GM19351 (cell line): Measurements from ENCODE around the gene HOGA1.

Source experiments
- ATAC-seq: cut with Tn5 transposase; IDR thresholded peaks from one replicate; pipeline ENCODE4 v1.9.1; 2021; ENCODE audit warnings: mild to moderate bottlenecking, moderate library complexity; ENCODE audit not compliant: unreplicated experiment

Gene HOGA1

DNA sequence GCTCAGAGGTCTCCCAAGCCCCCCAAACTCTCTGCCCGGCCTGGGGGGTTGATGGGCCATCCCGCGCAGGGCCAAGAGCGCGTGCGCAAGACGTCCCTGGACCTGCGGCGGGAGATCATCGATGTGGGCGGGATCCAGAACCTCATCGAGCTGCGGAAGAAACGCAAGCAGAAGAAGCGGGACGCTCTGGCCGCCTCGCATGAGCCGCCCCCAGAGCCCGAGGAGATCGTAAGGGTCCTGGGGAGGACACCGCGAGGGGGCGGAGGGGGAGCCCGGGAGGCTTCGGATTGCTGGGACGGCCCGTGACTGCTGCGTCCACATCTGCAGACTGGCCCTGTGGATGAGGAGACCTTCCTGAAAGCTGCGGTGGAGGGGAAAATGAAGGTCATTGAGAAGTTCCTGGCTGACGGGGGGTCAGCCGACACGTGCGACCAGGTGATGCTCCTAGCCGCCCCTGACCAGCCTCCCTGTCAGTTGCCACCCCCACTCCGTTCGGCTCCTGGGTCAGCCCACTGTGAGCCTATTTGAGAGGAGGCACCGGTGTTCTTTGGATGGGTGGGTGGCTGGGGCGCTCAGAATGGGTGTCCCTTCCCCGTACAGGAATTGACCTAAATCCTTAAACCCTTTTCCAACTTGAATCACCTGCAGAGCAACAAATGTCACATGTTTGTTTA, 5.9 kb upstream of the HOGA1 start:
- ATAC-seq: no peak

GRCh38 chr10:97580421-97581367, 3.5 kb upstream of the HOGA1 start:
- no peak for ATAC-seq

DNA sequence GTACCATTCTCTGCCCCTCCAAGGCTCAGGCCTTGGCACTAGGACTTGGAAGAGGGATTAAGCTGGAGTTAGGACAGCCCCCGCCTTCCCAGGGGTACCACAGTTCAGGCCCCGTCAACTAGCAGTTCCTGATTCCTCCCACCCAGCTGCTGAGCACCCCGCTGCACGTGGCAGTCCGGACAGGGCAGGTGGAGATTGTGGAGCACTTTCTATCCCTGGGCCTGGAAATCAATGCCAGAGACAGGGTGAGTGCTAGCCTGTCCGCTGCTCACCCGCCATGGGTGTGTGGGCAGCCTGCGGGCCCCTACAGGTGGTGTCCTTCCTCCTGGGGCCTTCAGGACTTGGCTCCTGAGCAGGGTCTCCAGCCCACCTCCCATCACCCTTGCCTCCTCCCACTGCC, 2.0 kb upstream of the HOGA1 start:
- no peak for ATAC-seq

DNA sequence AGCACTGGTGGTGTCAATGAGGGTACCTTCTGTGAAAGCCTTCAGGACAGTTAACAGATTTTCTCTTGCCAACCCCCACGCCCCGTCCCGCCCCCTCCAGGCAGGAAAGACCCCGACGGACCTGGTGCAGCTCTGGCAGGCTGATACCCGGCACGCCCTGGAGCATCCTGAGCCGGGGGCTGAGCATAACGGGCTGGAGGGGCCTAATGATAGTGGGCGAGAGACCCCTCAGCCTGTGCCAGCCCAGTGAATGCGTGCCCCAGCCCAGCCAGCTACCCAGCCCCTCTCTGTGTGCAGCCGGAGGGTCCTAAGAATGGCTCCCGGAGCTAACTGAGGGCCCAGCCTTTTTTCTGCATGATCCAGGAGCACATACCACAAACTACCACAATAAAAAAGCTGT, 713 bp upstream of the HOGA1 start:
- ATAC-seq: no peak

- ATAC-seq: no peak
Observed at GRCh38 chr10:97584798-97585438, 729 bp downstream of the HOGA1 start.

- ATAC-seq: no peak
Observed at GRCh38 chr10:97585439-97585811, 1.2 kb downstream of the HOGA1 start.

DNA sequence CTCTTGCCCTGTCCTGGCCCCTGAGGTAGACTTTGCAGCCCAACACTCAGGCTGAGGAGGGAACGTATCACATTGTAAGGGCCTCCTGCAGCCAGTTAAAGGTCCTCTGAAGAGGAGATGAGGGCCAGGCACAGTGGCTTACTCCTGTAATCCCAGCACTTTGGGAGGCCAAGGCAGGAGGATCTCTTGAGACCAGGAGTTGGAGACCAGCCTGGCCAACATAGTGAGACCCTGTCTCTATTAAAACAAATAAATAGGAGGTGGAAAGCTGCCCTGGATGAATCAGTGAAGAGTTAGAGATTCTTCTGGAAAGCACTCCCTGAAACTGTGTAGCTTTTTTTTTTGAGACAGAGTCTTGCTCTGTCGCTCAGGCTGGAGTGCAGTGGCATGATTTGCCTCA, 3.0 kb downstream of the HOGA1 start:
- ATAC-seq: no peak

DNA sequence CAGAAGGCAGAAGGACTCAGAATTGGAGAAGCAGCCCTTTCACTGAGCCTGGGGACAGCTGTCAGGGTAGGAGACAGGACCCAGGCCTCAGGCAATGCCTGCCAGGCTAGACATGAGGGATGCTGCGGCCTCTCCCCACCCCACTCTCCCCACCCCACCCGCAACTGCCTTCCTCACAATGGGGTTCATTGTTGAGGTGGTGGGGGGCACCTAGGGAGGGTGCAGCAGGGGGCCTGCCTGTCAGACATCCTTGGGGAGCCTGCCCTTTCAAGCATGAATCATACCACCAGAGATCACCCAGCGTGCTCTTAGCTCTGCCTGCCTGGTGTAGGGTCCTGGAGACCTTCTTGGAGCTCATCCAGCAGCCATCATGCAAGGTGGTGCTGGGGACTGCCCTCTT, 5.3 kb downstream of the HOGA1 start, which contains the start of gene C10orf62:
C10orf62 (plus strand) TSS at position 243 of the 400 bp plus-strand sequence. CDS start 177 bp downstream, outside the sequence.
- ATAC-seq: no peak

DNA sequence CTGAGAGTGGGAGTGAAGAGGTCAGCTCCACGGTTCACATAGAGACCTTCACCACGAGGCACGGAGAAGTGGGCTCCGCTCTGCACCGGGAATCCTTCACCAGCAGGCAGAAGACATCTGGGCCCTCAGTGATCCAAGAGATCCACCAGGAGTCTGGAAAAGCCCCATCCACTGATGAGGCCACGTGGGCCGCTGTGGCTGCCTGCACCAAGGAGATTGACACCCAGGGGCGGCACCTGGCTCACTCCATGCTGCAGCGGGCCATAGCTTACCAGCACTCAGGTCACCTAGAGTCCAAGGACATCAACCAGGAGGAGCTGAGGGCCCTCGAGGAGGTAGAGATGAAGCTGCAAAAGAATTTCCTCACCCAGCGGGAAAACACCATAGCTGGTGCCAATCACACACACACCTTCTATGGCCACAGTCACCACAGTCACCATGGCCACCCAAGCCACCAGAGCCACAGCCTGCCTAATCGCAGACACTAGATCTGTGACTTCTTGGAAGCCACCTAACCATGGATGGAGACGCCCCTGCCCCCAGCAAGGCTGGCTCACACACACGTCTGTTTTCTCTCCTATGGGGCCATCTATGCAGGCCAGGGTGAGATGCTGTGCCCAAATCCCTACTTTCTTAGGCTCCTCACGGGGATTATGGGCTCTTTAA, 6.0 kb downstream of the HOGA1 start:
- no peak for ATAC-seq

- ATAC-seq: no peak
Observed at GRCh38 chr10:97590748-97591495, 6.7 kb downstream of the HOGA1 start.

- no peak for ATAC-seq
Observed at GRCh38 chr10:97593421-97593820, 9.2 kb downstream of the HOGA1 start.

DNA sequence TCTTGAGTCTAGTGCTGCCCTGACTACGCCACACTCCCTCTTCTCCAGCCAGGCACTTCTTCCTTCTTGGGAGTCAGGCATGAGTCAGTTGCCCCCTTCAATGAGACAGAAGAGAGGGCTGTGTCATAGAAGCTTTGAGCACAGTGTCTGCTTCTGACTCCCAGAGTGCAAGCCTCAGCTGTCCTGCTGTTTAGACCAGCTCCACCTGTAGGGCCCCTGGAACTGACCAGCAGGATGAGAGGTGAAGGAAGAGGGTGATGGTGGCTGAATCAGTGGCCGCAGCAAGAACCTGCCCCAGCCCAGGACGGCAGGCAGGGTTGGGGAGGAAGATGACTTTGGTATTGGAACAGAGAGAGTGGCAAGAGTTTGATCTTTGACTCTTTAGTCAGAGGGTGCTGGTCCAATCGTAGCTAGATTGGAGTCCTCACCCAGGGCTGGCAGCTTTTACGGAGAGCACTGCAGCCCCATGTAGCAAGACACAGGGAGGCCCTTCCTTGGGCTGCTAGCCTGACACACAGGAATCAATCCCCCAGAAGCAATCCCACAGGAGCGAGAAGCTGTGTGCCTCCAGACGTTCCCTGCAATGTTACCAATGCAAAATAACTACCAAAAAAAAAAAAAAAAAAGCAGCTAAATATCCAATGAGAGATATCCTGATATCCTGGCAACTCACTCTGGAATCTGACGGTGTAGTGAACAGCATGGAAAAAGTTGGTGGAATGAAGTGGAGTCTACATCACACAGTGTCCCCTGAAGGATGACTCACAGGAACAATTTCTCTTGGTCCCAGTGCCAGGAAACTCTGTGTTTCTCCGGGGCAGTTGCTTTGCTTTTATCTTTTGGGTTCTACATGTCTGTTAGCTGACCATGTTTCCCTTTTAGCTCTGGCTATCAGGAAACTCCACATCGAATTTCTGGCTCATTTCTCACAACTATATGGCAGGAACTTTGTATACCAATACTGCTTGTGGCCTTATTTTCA, 12.2 kb downstream of the HOGA1 start:
- no peak for ATAC-seq

GRCh38 chr10:97597778-97598177, 13.6 kb downstream of the HOGA1 start:
- ATAC-seq: no peak

DNA sequence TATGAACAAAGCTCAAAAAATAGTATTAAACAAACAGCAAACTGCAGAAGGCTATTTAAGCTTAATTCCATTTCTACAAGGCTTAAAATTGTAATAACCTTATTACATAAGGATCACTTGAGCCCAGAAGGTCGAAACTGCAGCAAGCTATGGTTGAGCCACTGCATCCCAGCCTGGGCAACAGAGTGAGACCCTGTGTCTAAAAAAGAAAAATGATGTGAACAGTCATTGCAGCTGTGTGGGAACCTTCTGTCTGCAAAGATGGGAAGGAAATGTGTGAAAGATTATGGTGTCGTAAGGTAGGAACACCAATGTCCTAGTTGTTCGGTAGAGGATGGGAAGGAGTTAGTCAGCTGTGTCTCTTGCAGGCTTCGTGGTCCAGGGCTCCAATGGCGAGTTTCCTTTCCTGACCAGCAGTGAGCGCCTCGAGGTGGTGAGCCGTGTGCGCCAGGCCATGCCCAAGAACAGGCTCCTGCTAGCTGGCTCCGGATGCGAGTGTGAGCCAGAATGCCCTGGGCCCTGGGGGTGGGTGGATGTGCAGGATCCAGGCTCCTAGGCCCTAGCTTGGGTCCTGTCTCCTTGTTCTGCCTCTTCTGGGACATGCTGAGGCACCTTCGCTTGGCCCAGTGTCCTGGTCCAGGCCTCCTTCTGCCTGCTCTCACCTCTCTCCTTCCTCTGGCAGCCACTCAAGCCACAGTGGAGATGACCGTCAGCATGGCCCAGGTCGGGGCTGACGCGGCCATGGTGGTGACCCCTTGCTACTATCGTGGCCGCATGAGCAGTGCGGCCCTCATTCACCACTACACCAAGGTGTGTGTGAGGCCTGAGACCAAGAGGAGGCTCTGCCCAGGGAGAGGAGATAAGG, 14.4 kb downstream of the HOGA1 start:
- ATAC-seq: no peak

DNA sequence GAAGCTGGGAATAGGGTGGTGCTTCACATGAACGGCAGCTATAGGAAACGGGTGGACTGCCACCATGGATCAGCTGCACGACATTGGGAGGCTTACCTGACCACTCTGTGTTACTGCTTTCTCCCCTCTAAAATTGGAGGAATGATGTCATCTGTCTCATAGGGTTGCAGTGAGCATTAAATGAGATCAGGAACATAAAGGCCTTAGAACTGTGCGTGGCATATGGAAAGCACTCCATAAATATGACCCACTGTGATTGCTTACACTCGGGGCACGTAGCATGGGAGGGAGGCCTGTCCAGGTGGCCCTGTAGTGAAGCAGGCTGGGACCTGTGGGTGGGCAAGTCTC, 15.1 kb downstream of the HOGA1 start:
- no peak for ATAC-seq

GRCh38 chr10:97600616-97601015, 16.4 kb downstream of the HOGA1 start:
- no peak for ATAC-seq

DNA sequence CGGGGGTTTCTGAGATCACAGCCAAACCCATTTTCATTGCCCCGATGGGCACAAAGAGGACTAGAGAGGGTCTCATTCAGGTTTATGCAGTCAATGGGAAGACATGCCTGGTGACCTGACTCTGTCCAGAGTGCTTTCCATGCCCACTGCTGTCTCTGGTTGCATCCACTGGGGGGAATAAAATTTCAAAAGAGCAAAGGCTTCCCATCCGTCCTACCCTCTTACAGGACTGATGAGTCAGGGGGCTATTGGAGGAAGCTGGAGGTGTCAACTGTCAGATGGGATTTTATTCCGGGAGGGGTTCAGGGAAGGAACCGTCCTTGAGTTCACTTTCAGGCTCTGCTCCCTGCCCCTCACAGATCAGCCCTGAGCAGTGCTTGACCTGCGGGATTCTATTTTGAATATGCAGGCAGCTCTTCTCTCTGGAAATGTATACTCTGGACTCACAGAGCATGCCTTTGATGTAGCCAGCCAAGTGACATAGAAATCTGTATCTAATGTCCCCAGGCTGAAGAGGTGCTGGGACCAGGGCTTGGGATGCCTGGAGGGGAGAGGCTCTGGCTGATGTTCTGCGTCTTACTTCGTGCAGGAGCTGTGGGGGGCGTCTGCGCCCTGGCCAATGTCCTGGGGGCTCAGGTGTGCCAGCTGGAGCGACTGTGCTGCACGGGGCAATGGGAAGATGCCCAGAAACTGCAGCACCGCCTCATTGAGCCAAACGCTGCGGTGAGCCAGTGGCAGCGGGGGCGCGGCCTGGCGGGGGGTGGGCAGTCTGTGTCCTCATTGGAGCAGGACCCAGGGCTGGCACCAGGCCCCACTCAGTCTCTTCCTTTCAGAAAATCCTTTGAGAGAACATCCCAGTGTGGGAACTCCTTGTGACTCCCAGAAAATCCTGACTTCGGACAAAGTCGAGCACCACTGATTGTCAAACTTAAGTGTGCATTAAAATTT, 17.4 kb downstream of the HOGA1 start:
- ATAC-seq: no peak
